H9 (cell line): Measurements from ENCODE around the gene TLR10. TPM values are rescaled to one million over a fixed set of nuclear protein-coding genes. Genes with fewer than 3 reads are reported as not detected.

Source experiments
- DNase-seq: peaks from one replicate; pipeline ENCODE4 v3.0.0-alpha.2; 2017
- H2AFZ ChIP-seq: one replicate; pipeline ENCODE4 v1.6.1; 2013; ENCODE audit warnings: mild to moderate bottlenecking, low read length, control low read depth, moderate library complexity
- H2AK5ac ChIP-seq: 2 replicates; pipeline ENCODE4 v1.6.1; 2013; ENCODE audit warnings: low read length, control low read depth, mixed read lengths; ENCODE audit not compliant: insufficient read length
- H2BK120ac ChIP-seq: one replicate; pipeline ENCODE4 v1.6.1; 2013; ENCODE audit warnings: low read depth, mild to moderate bottlenecking, low read length, control low read depth, inconsistent platforms; ENCODE audit not compliant: poor library complexity, severe bottlenecking
- H2BK12ac ChIP-seq: 2 replicates; pipeline ENCODE4 v1.6.1; 2013; ENCODE audit warnings: low read length, control low read depth, mixed read lengths, low read depth; ENCODE audit not compliant: insufficient read length
- H2BK15ac ChIP-seq: 2 replicates; pipeline ENCODE4 v1.6.1; 2013; ENCODE audit warnings: low read depth, low read length, control low read depth
- H2BK20ac ChIP-seq: one replicate; pipeline ENCODE4 v1.6.1; 2013; ENCODE audit warnings: low read depth, mild to moderate bottlenecking, low read length, control low read depth, inconsistent platforms; ENCODE audit not compliant: poor library complexity, severe bottlenecking
- H2BK5ac ChIP-seq: 2 replicates; pipeline ENCODE4 v1.6.1; 2013; ENCODE audit warnings: low read length, control low read depth, mixed read lengths; ENCODE audit not compliant: insufficient read length
- H3K14ac ChIP-seq: 2 replicates; pipeline ENCODE4 v1.6.1; 2013; ENCODE audit warnings: low read length, control low read depth; ENCODE audit not compliant: insufficient read depth
- H3K18ac ChIP-seq: 2 replicates; pipeline ENCODE4 v1.6.1; 2013; ENCODE audit warnings: low read depth, mild to moderate bottlenecking, mixed read lengths, low read length, control low read depth; ENCODE audit not compliant: insufficient read length
- H3K23ac ChIP-seq: 2 replicates; pipeline ENCODE4 v1.6.1; 2013; ENCODE audit warnings: low read length, control low read depth, mixed read lengths, low read depth; ENCODE audit not compliant: insufficient read length
- H3K23me2 ChIP-seq: 2 replicates; pipeline ENCODE4 v1.6.1; 2013; ENCODE audit warnings: low read depth, mild to moderate bottlenecking, mixed read lengths, low read length, control low read depth; ENCODE audit not compliant: insufficient read length, poor library complexity, severe bottlenecking
- H3K27ac ChIP-seq: 2 replicates; pipeline ENCODE4 v1.5.1; 2013; ENCODE audit warnings: low read length, control low read depth, mixed read lengths, low read depth; ENCODE audit not compliant: insufficient read length
- H3K27me3 ChIP-seq: 2 replicates; pipeline ENCODE4 v1.6.1; 2013; ENCODE audit warnings: low read length, control low read depth, inconsistent platforms; ENCODE audit not compliant: insufficient read depth
- H3K4ac ChIP-seq: 2 replicates; pipeline ENCODE4 v1.6.1; 2013; ENCODE audit warnings: low read depth, mild to moderate bottlenecking, control low read depth, inconsistent platforms, low read length, moderate library complexity
- H3K4me1 ChIP-seq: 2 replicates; pipeline ENCODE4 v1.6.1; 2013; ENCODE audit warnings: low read length, control low read depth, inconsistent platforms; ENCODE audit not compliant: insufficient read depth
- H3K4me2 ChIP-seq: 2 replicates; pipeline ENCODE4 v1.6.1; 2013; ENCODE audit warnings: low read length, control low read depth, mixed read lengths; ENCODE audit not compliant: insufficient read length, insufficient read depth
- H3K56ac ChIP-seq: 2 replicates; pipeline ENCODE4 v1.6.1; 2013; ENCODE audit warnings: low read depth, mild to moderate bottlenecking, mixed read lengths, low read length, control low read depth; ENCODE audit not compliant: insufficient read length
- H3K79me1 ChIP-seq: 2 replicates; pipeline ENCODE4 v1.6.1; 2013; ENCODE audit warnings: low read depth, mild to moderate bottlenecking, moderate library complexity, low read length, control low read depth, inconsistent platforms; ENCODE audit not compliant: insufficient read depth, poor library complexity, severe bottlenecking
- H3K79me2 ChIP-seq: 2 replicates; pipeline ENCODE4 v1.6.1; 2013; ENCODE audit warnings: low read length, control low read depth, inconsistent platforms; ENCODE audit not compliant: insufficient read depth
- H3K9ac ChIP-seq: 2 replicates; pipeline ENCODE4 v1.6.1; 2013; ENCODE audit warnings: low read length, control low read depth, mixed read lengths; ENCODE audit not compliant: insufficient read length; ENCODE audit errors: extremely low read depth
- H3K9me3 ChIP-seq: one replicate; pipeline ENCODE4 v1.6.1; 2013; ENCODE audit warnings: low read depth, low read length, inconsistent platforms; ENCODE audit not compliant: control insufficient read depth
- H3T11ph ChIP-seq: one replicate; pipeline ENCODE4 v1.6.1; 2013; ENCODE audit warnings: mild to moderate bottlenecking, low read length, control low read depth, inconsistent platforms
- H4K20me1 ChIP-seq: one replicate; pipeline ENCODE4 v1.6.1; 2013; ENCODE audit not compliant: control insufficient read depth, insufficient read length, insufficient read depth
- H4K5ac ChIP-seq: 2 replicates; pipeline ENCODE4 v1.6.1; 2013; ENCODE audit warnings: low read depth, mild to moderate bottlenecking, mixed read lengths, low read length, control low read depth; ENCODE audit not compliant: insufficient read length
- H4K8ac ChIP-seq: replicated peaks from 2 replicates; pipeline ENCODE4 v1.6.1; 2013; ENCODE audit warnings: low read length, control low read depth, mixed read lengths, low read depth; ENCODE audit not compliant: insufficient read length
- H4K91ac ChIP-seq: 2 replicates; pipeline ENCODE4 v1.6.1; 2013; ENCODE audit warnings: low read depth, mild to moderate bottlenecking, moderate library complexity, mixed read lengths, low read length, control low read depth; ENCODE audit not compliant: insufficient read length
- H3K27ac Mint-ChIP-seq, 3 experiments: 2 replicates in 2 of 3; 3 replicates in 1 of 3; pipeline ENCODE4 v1.8.0; 2020 to 2021; ENCODE audit warnings: mixed read lengths in 3 of 3, mild to moderate bottlenecking in 1 of 3, moderate library complexity in 1 of 3
- H3K27me3 Mint-ChIP-seq: 2 replicates; pipeline ENCODE4 v1.8.0; 2021; ENCODE audit warnings: low read depth, mild to moderate bottlenecking, moderate library complexity, mixed read lengths
- H3K36me3 Mint-ChIP-seq, 3 experiments: 2 replicates in 2 of 3; 3 replicates in 1 of 3; pipeline ENCODE4 v1.8.0; 2020 to 2021; ENCODE audit warnings: low read depth in 3 of 3, mixed read lengths in 3 of 3; ENCODE audit not compliant: insufficient read depth in 1 of 3
- H3K4me1 Mint-ChIP-seq, 2 experiments: 2 replicates each; pipeline ENCODE4 v1.8.0; 2020; ENCODE audit warnings: mixed read lengths in 2 of 2
- H3K4me3 Mint-ChIP-seq, 2 experiments: 2 replicates in 1 of 2; 3 replicates in 1 of 2; pipeline ENCODE4 v1.8.0; 2020 to 2021; ENCODE audit warnings: mild to moderate bottlenecking in 2 of 2, mixed read lengths in 2 of 2, moderate library complexity in 1 of 2
- H3K9me3 Mint-ChIP-seq, 2 experiments: 2 replicates in 1 of 2; 3 replicates in 1 of 2; pipeline ENCODE4 v1.8.0; 2020; ENCODE audit warnings: mild to moderate bottlenecking in 2 of 2, mixed read lengths in 2 of 2, moderate library complexity in 1 of 2
- CTCF ChIP-seq: fragments of 200-600 bp; sonication (generic); conservative IDR thresholded peaks from 3 replicates; pipeline ENCODE4 v1.8.0; 2021; ENCODE audit warnings: antibody characterized with exemption, mild to moderate bottlenecking
- WGBS: extraction: QIAGEN DNeasy Blood & Tissue Kit; methylation state at CpG from one replicate; pipeline ENCODE4 v1.1.7; 2013; ENCODE audit warnings: missing lambda C conversion rate, low lambda C conversion rate, mixed read lengths; ENCODE audit not compliant: insufficient read length; ENCODE audit errors: extremely low coverage; 5-methylcytosine and 5-hydroxymethylcytosine counted together
- total RNA-seq: library from RNA; stranded (reverse); gene quantifications from 2 replicates; pipeline ENCODE4 v1.2.1, GENCODE V29; 2021

TLR10 gene
- total RNA-seq, 1 experiment from 2014 or later = not detected

GRCh38 chr4:38769857-38770256 is 12.9 kb downstream of the TLR10 start:
- peaks cover 4% of the 10 kb centered on the region; the same call in 1 of the 2 replicates for H3K27me3 Mint-ChIP-seq
- no peak overlapping the region for H4K91ac ChIP-seq
- no peak overlapping the region for H3K56ac ChIP-seq
- H4K8ac ChIP-seq = no peak overlapping the region
- no peak overlapping the region for H3K9ac ChIP-seq
- H3K23ac ChIP-seq = no peak overlapping the region
- no peak overlapping the region for H2BK12ac ChIP-seq
- no peak overlapping the region for H3T11ph ChIP-seq
- H3K79me2 ChIP-seq = no peaks in the 10 kb centered on the region
- TF ChIP-seq CTCF = no peak
- no peak overlapping the region for H2BK15ac ChIP-seq
- H4K5ac ChIP-seq = no peak overlapping the region
- DNase-seq = no peak
- no peaks in the 10 kb centered on the region for H3K27me3 ChIP-seq
- H3K4ac ChIP-seq = no peak overlapping the region
- H2BK5ac ChIP-seq = no peak overlapping the region
- H3K4me1 Mint-ChIP-seq = no peaks in the 10 kb centered on the region
- no peak overlapping the region for H3K14ac ChIP-seq
- H3K9me3 ChIP-seq = no peaks in the 10 kb centered on the region
- no peak overlapping the region for H2BK120ac ChIP-seq
- H3K36me3 Mint-ChIP-seq = no peaks in the 10 kb centered on the region
- H2AK5ac ChIP-seq = no peak overlapping the region
- no peaks in the 10 kb centered on the region for H3K23me2 ChIP-seq
- H3K4me2 ChIP-seq = no peak overlapping the region
- no peak overlapping the region for H3K4me3 Mint-ChIP-seq
- peaks cover 0 to 4% of the 10 kb centered on the region in 2 experiments; a peak in 2 of 5 replicates for H3K9me3 Mint-ChIP-seq
- no peak overlapping the region for H2BK20ac ChIP-seq
- no peak overlapping the region for H3K27ac Mint-ChIP-seq
- H3K79me1 ChIP-seq = no peaks in the 10 kb centered on the region
- no peak overlapping the region for H2AFZ ChIP-seq
- no peak overlapping the region for H3K18ac ChIP-seq
- H4K20me1 ChIP-seq = no peaks in the 10 kb centered on the region
- no peak overlapping the region for H3K27ac ChIP-seq
- no CpG with 5 or more reads among the region's 2 CpGs for WGBS
- no peaks in the 10 kb centered on the region for H3K4me1 ChIP-seq
